GM18868 (cell line): ENCODE data around the gene TMEM127.
"Not testable (repeated sequence)": the region's sequence is repeated elsewhere in the genome, so short reads cannot be mapped to it uniquely, and the experiment has no call there.

Experiments
- ATAC-seq: cut with Tn5 transposase; IDR thresholded peaks from one replicate; pipeline ENCODE4 v1.9.1; 2021; ENCODE audit warnings: mild to moderate bottlenecking, moderate library complexity; ENCODE audit not compliant: unreplicated experiment

The TMEM127 gene

GRCh38 chr2:96264656-96265348, 995 bp downstream of the TMEM127 start:
- no peak for ATAC-seq

DNA sequence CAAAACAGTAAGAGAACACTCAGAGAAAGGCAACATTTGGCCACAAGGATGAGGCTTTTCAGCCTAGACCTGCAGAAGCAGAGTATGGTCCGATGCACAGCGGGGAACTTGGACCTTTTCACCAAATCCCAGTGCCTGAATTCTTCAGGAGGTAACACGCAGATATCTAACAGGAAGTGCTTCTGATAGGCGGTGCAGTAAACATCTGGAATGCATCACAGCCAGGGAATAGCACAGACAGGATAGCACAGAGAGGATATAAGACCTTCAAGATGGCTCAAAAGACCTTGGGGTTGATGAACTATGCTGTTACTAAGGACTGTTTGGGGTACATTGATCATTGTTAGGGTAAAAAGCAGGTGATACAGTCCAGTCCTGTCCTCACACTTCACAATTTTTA, 1.7 kb downstream of the TMEM127 start:
- ATAC-seq, result no peak

- no peak for ATAC-seq
Observed at GRCh38 chr2:96262306-96262705, 3.5 kb downstream of the TMEM127 start.

- no peak for ATAC-seq
Observed at GRCh38 chr2:96261328-96262003, 4.3 kb downstream of the TMEM127 start.

DNA sequence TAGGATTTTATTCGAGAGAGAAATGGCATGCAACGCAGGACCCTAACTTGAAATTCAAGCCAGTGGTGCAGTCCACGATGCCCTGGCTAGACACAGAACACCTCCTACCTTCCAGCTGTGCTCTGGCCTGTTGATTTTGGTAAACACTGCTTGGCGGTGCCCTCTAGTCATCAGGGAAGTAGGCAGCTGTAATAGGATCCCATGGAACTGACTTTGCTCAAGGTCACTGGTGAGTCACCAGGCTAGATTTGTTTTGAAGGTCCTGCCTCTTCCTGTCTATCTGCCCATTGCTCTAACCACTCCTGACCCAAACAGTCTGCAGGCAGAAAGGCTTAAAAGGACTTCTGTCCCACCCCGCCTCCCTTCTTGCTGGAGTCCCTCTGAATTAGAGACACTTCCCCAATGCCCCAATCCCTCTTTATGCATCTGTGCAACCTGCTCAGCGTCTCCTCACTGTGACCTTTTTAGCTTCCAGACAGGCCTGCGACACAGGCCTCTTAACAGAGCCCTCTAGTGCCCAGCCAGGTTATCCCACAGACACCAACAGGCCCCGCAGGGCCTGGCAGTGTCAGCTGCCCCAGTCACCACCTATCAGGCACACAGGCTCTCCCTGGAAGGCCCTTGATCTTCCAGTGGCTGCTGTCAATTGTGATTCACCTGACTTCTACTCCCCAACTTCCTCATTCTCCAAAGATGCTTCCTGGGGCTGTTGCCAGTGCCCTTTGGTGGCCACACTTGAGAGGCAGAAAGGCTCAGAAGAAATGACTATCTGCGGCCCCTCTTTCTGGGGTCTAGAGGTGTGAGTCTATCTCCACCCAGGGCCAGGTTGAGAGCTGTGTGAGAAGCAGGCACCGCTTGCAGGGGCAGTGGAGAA, 5.2 kb downstream of the TMEM127 start:
- ATAC-seq, result no peak

- ATAC-seq, result no peak
Observed at GRCh38 chr2:96259497-96259921, 6.3 kb downstream of the TMEM127 start.

DNA sequence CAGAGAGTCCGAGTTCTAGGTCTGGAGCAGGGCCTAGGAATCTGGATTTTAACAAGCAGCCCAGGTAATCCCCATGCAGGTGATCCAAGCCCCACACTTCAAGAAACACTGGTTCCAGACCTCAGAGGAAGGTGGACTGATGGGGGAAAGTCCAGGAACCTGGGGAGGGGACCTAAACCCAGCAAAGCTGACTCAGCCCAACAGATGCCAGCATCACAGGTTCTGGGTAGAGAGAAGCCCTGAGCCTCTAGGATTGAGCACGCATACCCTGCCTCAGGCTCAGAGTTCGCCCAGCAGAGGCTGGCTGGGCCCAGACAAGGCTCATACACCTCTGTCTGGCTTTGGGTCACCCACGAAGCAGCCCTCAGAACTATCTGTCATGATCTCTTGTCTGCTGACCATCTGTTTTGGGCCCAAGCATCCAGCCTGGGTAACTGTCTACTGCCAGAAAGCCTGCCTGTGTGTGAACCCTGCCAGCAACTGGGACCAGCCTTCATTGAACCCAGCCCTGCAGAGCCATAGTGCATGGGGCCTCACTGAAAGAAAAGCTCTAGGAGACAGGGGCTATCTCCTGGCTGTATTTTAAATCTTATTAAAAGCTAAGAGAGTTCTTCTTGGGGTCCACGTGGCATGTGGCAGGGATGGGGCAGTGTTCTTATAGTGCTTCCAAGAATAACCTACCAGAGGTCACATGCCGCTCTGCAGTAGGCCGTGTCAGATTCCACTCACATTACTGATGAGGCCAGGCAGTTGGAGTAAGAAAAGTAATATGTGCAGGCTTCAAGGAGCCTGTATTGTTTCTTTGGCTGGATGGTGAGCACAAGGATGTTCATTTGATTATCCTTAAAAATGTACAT, 7.4 kb downstream of the TMEM127 start:
- ATAC-seq, result no peak

- not testable (repeated sequence) for ATAC-seq
Observed at GRCh38 chr2:96257744-96258143, 8.1 kb downstream of the TMEM127 start.

GRCh38 chr2:96256611-96257113, 9.1 kb downstream of the TMEM127 start:
- ATAC-seq, result no peak

DNA sequence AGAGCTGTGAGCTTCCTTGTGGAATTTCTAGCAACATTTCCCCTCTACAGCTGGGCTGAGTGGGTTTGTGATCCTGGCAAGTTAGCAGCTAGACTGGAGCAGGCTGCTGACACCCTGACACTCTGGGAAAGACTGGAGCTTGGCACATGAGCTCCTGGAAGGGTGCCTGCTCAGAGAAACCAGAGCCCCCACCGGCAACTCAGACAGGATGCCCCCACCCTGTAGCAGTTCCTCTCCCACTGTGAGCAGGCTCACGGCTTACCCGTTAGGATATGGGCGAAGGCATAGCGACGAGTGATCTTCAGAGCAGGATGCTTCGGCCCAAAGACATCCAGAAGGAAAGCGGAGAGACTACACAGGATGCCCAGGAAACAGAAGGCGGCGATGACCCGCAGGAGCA, 11.2 kb downstream of the TMEM127 start:
- ATAC-seq, result no peak

DNA sequence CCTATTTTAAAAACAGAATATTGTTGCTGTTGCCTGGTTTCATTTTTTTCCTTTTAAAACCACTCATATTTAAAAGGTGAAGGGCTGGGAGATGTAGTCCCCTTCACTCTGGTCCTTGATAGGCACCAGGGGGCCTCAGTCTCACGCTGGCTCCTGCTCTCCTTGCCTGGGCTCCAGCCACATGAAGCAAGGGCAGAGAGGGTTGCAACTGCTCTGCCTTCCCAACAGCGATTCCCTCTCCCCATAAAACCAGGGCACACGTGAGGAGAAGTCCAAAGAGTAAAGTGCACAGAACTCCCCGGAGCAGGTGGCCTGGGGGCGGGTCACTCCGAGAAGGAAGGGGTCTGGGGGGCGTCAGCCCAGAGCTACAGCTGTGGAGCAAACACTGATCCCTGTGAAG, 12.8 kb downstream of the TMEM127 start:
- no peak for ATAC-seq

GRCh38 chr2:96252526-96252925, 13.3 kb downstream of the TMEM127 start:
- ATAC-seq, result no peak

- no peak for ATAC-seq
Observed at GRCh38 chr2:96251721-96252292, 14.0 kb downstream of the TMEM127 start.

DNA sequence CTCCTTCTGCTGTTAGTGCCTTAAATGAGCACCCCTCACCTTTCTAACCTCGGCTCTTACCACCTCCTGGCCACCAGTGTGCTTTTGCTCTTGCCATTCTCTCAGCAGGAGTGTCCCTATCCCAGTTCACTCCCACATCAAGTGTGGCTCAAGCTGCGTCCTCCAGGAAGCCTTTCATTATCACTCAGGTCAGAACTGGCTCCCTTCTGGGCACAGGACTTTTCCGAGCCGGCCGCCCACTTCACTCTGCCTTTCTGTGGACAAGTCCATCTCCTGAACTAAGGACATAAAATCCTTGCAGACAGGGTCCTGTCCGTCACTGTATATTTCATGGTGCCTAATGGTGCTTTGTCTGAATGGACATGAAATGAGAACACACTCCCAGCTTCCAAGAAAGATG, 15.6 kb downstream of the TMEM127 start:
- no peak for ATAC-seq

- no peak for ATAC-seq
Observed at GRCh38 chr2:96249654-96250053, 16.1 kb downstream of the TMEM127 start.

DNA sequence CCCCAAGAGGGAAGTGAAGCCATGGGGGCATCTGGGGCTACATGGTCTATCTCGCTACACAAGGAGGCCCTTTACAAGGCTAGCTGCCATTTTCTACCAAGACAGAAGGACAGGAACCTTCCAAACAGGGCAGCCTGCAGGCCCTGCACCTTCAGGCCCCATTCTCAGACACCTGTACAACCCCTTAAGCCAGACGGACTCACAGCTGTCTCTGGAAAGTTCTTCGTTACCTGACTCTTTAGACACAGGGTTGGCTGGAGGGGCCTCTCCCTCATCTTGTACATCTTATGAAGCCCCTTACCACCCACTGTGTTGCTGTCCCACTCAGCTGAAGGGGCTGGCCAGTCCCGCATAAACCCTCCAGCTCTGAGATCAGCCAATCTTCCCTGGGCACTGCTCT, 17.2 kb downstream of the TMEM127 start:
- ATAC-seq, result no peak

- no peak for ATAC-seq
Observed at GRCh38 chr2:96247896-96248295, 17.9 kb downstream of the TMEM127 start.

DNA sequence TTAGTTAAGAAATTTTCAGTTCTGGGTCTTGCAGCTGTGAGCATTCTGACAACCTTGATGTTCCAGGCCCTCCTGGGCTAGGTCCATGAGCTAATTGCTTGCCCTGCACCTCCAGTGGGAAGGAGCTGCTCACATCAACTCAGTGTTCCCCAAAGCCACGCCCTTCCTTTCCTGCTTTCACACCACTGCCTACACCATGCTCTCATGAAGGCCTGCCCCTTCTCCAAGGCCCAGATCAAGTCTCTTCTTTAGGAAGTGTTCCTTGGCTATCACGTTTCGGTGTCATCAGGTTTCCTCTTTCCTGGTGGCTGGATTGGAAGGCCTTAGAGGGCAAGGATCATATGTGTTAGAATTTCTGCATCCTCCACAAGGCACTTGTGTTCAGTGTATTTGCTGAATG, 18.8 kb downstream of the TMEM127 start:
- ATAC-seq, result no peak

- no peak for ATAC-seq
Observed at GRCh38 chr2:96245609-96246390, 20.0 kb downstream of the TMEM127 start.
